ENCODE data around the gene LIPG.

GRCh38 chr18:49537232-49537896, 24.5 kb upstream of the LIPG start:
- TF ChIP-seq, protein P1, sequence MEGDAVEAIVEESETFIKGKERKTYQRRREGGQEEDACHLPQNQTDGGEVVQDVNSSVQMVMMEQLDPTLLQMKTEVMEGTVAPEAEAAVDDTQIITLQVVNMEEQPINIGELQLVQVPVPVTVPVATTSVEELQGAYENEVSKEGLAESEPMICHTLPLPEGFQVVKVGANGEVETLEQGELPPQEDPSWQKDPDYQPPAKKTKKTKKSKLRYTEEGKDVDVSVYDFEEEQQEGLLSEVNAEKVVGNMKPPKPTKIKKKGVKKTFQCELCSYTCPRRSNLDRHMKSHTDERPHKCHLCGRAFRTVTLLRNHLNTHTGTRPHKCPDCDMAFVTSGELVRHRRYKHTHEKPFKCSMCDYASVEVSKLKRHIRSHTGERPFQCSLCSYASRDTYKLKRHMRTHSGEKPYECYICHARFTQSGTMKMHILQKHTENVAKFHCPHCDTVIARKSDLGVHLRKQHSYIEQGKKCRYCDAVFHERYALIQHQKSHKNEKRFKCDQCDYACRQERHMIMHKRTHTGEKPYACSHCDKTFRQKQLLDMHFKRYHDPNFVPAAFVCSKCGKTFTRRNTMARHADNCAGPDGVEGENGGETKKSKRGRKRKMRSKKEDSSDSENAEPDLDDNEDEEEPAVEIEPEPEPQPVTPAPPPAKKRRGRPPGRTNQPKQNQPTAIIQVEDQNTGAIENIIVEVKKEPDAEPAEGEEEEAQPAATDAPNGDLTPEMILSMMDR (IDR thresholded peaks at IDR 0.05) = no peak
- TF ChIP-seq POLR2A (IDR thresholded peaks at IDR 0.05) (no peak), POLR2AphosphoS5 (IDR thresholded peaks at IDR 0.05) (no peak), EP300 (IDR thresholded peaks at IDR 0.05; ENCODE audit: low read depth) (no peak)
